Brain microvascular endothelial cell (primary cell): ENCODE results near the gene ZW10.
"Not testable (repeated sequence)": the region's sequence is repeated elsewhere in the genome, so short reads cannot be mapped to it uniquely, and the experiment has no call there.

Source experiments
- DNase-seq: peaks from one replicate; pipeline ENCODE4 v3.0.0-alpha.2; 2020
- H3K27ac ChIP-seq: fragments of 250-450 bp; sonication (Bioruptor Pico); 2 replicates; pipeline ENCODE4 v1.5.1; 2020; ENCODE audit warnings: mild to moderate bottlenecking, moderate library complexity
- H3K27me3 ChIP-seq: fragments of 250-450 bp; sonication (Bioruptor Pico); replicated peaks from 2 replicates; pipeline ENCODE4 v1.5.1; 2020; ENCODE audit warnings: mild to moderate bottlenecking
- H3K36me3 ChIP-seq: fragments of 250-450 bp; sonication (Bioruptor Pico); replicated peaks from 2 replicates; pipeline ENCODE4 v1.5.1; 2020; ENCODE audit warnings: mild to moderate bottlenecking
- H3K4me3 ChIP-seq: 2 replicates; pipeline ENCODE4 v1.5.1; 2011; ENCODE audit warnings: low read depth, mild to moderate bottlenecking, control low read depth, low read length, moderate library complexity
- CTCF ChIP-seq: IDR thresholded peaks from 2 replicates; pipeline ENCODE4 v1.5.1; 2011; ENCODE audit warnings: low read depth, mild to moderate bottlenecking, moderate library complexity, low read length, control low read depth, inconsistent platforms; ENCODE audit errors: missing control alignments
- in situ Hi-C: cut with HindIII; loops from 2 replicates; pipeline ENCODE4 v1.10.0; 2017; ENCODE audit warnings: low sequenced_read_pairs, low pct_ligation_motif_present

The ZW10 gene

GRCh38 chr11:113724778-113725177, 48.7 kb downstream of the ZW10 start:
- no peak for TF ChIP-seq CTCF
- Histone ChIP-seq H3K27me3 (no peaks in the 10 kb centered on the region), H3K36me3 (no peaks in the 10 kb centered on the region), H3K27ac (no peak overlapping the region), H3K4me3 (no peak overlapping the region)
- in situ Hi-C loops, result no loop called here
- no peak for DNase-seq

- Histone ChIP-seq H3K36me3 (no peaks in the 10 kb centered on the region), H3K27ac (no peak overlapping the region), H3K4me3 (no peak overlapping the region), H3K27me3 (no peaks in the 10 kb centered on the region)
- in situ Hi-C loops, result no loop called here
- no peak for DNase-seq
- no peak for TF ChIP-seq CTCF
These were observed 49.7 kb downstream of the ZW10 start for GRCh38 chr11:113723787-113724186.

- no peak overlapping the region for H3K27ac ChIP-seq
- in situ Hi-C loops, result no loop called here
- TF ChIP-seq CTCF, result no peak
- no peak for DNase-seq
- no peaks in the 10 kb centered on the region for H3K27me3 ChIP-seq
- H3K36me3 ChIP-seq, result no peaks in the 10 kb centered on the region
- H3K4me3 ChIP-seq, result no peak overlapping the region
These were observed 50.6 kb downstream of the ZW10 start for GRCh38 chr11:113722934-113723333.

- Histone ChIP-seq H3K27ac (no peak overlapping the region), H3K27me3 (no peaks in the 10 kb centered on the region), H3K36me3 (no peaks in the 10 kb centered on the region), H3K4me3 (no peak overlapping the region)
- no peak for DNase-seq
- in situ Hi-C loops, result no loop called here
- no peak for TF ChIP-seq CTCF
These were observed 51.3 kb downstream of the ZW10 start for GRCh38 chr11:113722221-113722620.

GRCh38 chr11:113721462-113722066, 51.9 kb downstream of the ZW10 start:
- Histone ChIP-seq H3K27ac (no peak overlapping the region), H3K27me3 (no peaks in the 10 kb centered on the region), H3K4me3 (no peak overlapping the region), H3K36me3 (no peaks in the 10 kb centered on the region)
- in situ Hi-C loops, result no loop called here
- DNase-seq, result no peak
- no peak for TF ChIP-seq CTCF

- DNase-seq, H3K27ac ChIP-seq, H3K4me3 ChIP-seq, H3K36me3 ChIP-seq, in situ Hi-C loops, H3K27me3 ChIP-seq: not testable (repeated sequence)
These were observed 53.0 kb downstream of the ZW10 start for GRCh38 chr11:113720478-113720877.
